GM18511 (cell line): ENCODE data around the gene THRB.
"Not testable (repeated sequence)": the region's sequence is repeated elsewhere in the genome, so short reads cannot be mapped to it uniquely, and the experiment has no call there.

Experiments used
- ATAC-seq: cut with Tn5 transposase; IDR thresholded peaks from one replicate; pipeline ENCODE4 v1.9.1; 2021; ENCODE audit warnings: mild to moderate bottlenecking, moderate library complexity; ENCODE audit not compliant: unreplicated experiment

THRB gene

DNA sequence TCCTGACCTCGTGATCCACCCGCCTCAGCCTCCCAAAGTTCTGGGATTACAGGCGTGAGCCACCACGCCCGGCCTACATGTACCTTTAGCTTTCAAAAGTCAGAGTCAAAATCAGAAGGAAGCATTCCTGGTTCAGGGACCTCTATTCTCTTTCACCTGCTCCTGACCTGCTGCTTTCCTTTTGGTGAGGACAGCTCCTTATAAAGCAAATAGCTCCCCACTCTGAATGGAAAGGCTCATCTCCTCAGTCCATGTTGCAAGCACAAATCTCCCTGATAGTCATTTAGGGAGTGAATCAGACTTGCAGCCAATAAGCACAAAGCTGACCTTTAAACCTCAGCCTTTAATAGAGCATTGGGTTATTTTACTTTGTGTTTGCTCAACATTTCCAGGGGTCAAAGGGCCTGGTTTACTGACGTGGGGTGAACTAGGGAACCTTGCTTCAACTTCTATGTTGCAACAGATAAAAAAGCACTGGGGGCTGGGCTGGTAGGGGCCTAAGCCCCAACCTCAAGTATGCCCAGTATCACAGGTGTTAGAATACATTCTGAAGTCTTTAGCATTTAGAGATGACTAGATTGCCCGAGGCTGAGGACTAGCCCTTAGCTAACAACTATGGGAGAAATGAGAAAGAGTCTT is 43.1 kb downstream of the THRB start:
- no peak for ATAC-seq

DNA sequence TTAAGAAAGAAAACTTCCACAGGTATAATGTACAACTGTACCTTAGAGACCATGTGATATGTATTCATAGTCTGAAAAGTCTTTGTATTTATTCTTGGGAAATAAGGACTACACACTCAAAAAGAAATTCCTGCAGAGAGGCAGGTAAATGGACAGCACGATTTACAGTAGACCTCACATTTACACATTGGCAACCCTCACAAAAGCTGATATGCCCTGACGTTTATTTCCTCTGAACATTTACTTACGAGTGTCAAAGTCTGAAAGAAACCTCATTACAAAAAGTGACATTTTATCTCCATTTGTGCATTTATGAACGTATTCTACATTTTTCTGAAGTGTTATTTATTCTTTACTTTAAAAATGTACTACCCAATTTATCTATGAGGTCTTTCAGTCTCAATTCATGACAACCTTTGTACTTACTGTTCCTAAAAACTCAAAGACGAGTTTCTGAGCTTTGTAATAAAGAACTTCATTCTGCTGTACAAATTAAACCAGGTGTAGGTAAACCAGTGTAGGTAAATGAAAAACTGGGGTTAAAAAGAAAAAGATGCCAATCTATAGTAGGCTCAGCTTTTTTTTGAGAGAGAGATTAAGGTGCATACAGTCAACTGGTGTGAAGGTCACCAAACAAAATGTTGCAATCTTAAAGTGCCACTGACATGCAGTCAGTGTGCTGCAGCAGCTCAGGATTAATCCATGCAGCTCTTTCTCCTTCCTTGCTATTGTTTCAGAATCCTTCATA is 44.3 kb downstream of the THRB start:
- no peak for ATAC-seq

DNA sequence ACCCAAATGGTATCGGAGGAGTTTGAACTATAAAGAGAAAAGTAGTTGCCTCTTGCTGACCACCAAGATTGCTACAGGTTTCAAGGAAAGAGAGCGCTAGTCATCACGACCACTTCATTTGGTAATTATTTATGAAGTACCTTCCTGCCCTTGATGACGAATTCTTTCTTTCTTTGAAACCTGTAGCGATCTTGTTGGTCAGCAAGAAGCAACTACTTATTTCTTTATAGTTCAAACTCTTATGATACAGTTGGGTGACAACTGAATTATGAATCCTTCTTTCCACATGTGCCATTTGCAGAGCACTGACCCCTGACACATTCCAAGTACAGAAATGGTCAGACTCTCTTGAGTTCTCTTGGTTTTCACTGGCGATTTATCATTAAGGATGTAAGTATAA is 46.8 kb downstream of the THRB start:
- no peak for ATAC-seq

DNA sequence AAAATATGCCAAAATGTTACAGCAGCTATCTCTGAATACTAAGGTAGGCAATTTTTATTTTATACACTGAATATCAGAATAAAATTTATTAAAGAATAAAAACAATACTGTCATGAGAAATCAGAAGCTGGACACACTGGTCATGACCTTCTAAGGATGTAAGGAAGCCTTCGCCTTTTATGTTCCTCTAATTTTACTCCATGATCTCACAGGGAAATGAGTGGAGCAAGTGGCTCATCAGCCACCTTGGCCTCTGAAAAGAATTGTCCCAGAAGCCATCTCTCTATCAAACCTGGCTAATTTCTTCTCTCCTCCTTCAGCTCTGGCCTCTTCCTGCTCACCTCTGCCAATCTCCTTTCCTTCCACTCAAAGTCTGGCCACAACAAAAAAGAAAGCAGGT is 48.6 kb downstream of the THRB start:
- ATAC-seq, result no peak

- no peak for ATAC-seq
These were observed 51.2 kb downstream of the THRB start for GRCh38 chr3:24443476-24443875.

DNA sequence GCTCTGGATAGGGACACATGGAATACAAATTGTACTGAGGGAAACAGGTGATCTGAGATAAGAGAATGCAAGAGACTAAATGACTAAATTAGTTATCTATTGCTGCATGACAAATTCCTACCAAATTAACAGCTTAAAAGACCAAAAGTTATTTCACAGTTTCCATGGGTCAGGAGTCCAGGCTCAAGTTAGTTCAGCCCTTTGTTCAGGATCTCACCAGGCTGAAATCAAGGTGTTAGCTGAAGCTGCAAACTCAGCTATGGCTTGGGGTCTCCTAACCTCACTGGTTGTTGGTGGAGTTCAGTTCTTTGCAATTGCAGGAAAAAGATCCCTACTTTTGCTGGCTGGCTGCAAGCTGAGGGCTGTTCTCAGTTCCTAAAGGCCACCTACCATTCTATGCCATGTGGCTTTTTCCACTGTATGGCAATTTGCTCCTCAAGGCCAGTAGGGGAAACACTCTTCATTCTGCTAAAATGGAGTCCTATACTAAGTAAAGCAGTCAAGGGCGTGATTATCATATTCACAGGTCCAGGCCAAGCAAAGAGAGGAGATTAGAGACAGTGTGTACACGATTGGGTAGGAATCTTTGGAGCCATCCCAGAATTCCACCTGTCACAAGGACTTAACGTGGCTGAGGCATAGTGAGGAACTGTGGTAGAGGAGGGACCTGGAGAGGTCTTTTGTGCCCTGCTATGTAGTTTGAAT is 53.7 kb downstream of the THRB start:
- no peak for ATAC-seq

GRCh38 chr3:24439021-24439420 is 55.6 kb downstream of the THRB start:
- no peak for ATAC-seq

DNA sequence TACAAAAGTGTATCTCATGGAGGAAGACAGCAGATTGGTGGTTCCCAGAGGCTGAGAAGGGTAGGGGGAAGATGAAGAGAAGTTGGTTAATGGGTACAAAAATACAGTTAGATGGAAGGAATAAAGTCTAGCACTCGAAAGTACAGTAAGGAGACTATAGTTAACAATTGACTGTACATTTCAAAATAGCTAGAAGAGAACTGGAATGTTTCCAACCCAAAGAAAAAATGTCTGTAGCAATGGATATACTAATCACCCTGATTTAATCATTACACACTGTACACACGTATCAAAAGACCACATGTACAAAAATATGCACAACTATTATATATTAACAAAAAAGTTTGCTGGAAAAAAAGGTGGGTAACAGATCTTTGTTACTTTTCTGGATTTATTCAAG is 57.3 kb downstream of the THRB start:
- no peak for ATAC-seq

GRCh38 chr3:24435584-24435983 is 59.1 kb downstream of the THRB start:
- ATAC-seq, result no peak

GRCh38 chr3:24434651-24435050 is 60.0 kb downstream of the THRB start:
- ATAC-seq, result no peak

GRCh38 chr3:24433838-24434591 is 60.6 kb downstream of the THRB start:
- ATAC-seq, result no peak

- no peak for ATAC-seq
These were observed 61.7 kb downstream of the THRB start for GRCh38 chr3:24432989-24433388.

DNA sequence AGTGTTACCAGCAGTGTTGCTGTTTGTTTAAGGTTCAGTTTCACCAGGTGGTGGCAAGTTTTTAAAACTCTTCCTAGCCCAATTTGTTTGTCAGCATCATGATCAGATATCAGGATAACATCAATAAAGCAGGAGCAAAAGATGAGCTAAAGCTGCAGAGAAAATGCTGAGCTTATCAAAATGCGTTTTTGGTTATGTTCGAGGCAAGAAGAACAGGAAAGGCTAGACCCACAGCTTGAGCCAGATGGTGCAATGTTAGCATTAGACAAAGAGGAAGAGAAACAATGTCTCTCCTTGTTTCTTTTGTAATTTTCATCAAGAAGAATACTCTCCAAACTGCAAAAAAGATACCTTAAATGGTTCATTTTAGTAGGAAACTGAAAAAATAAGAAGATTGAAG is 66.2 kb downstream of the THRB start:
- ATAC-seq, result no peak

- ATAC-seq, result no peak
These were observed 67.8 kb downstream of the THRB start for GRCh38 chr3:24426896-24427295.

GRCh38 chr3:24420829-24421228 is 73.8 kb downstream of the THRB start:
- ATAC-seq, result not testable (repeated sequence)

- no peak for ATAC-seq
These were observed 74.4 kb downstream of the THRB start for GRCh38 chr3:24420224-24420623.

DNA sequence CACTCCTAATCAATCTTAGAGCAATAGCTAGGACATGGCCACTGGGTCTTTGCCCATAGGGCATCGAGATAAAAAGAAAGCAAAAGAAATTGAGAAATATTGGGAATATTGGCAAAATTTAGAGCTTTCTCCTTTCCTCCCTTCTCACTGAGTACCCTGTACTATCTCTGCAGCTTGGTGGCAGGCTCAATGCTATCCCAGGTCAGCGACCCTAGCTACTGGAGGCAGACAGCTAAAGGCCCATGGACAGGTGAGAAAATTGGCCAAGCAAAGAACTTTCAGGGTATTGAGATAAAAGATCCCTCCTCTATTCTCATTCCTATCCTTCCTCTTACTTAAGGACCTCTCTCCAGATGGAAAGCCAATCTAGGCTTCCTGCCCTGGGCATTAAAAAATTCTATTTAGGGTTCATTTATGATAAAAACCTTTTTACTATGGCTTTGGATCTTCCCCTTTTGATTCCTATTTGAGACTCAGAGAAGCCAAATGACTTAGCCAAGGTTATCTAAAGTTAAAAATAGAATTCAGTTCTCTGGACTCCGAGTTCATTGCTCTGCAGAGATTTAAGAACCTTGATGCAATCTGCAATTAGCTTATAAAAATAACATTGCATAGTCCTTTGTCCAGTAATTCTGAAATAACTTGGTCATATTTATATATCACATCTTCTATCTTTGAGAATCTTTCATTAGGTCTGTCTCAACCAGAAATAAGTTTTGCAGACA is 75.4 kb downstream of the THRB start:
- no peak for ATAC-seq

- no peak for ATAC-seq
These were observed 76.9 kb downstream of the THRB start for GRCh38 chr3:24417730-24418129.

DNA sequence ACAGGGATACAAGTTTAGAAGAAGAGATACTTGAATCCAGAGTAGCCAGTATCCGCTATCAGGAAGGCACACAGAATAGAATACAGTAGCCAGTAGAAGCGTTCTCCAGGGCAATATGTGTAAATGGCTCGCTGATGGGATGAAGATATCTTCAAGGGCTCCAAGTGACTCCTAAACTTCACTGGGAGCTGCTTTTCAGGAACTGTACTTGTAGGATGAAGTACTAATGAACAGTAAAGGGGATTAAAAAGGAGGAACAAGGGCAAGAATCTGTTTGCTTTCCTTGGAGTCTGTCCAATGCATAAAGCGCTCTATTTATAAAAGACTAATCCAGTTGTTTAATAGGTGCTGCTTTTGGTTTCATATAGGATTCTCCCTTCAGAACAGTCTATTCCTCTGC is 78.4 kb downstream of the THRB start:
- no peak for ATAC-seq

GRCh38 chr3:24415824-24416223 is 78.8 kb downstream of the THRB start:
- no peak for ATAC-seq

DNA sequence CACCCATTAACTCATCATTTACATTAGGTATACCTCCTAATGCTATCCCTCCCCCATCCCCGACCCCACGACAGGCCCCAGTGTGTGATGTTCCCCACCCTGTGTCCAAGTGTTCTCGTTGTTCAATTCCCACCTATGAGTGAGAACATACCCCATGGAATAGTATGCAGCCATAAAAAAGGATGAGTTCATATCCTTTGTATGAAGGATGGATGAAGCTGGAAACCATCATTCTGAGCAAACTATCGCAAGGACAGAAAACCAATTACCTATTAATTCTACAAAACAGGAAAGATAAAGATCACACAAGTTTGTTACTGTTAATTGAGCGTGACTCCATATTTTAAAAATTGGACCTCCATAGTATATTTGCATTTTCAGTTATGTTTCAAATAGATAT is 81.0 kb downstream of the THRB start:
- ATAC-seq, result not testable (repeated sequence)
